HG02610 (cell line): ENCODE data around the gene TTC23.
"Not testable (repeated sequence)": the region's sequence is repeated elsewhere in the genome, so short reads cannot be mapped to it uniquely, and the experiment has no call there.

Experiments used
- ATAC-seq: cut with Tn5 transposase; IDR thresholded peaks from one replicate; pipeline ENCODE4 v1.9.1; 2021; ENCODE audit warnings: mild to moderate bottlenecking, moderate library complexity; ENCODE audit not compliant: unreplicated experiment

Gene TTC23

DNA sequence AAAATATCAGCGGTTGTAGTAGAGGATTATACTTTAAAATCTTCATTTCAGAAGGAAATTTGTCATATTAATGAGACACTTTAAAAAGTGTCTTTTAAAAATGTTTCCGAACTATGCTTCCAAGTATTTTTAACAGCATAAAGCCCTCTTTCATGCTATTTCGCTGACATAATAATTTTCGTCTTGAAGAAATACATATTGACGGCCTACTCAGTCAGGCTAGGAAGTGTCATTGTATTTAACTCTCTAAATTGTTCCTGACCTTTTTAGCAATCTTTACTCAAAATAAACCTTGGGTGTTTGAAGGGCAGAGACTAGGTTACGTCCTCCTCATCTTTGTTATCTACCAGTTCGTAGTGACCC, 1.1 kb upstream of the TTC23 start:
- ATAC-seq: no peak

DNA sequence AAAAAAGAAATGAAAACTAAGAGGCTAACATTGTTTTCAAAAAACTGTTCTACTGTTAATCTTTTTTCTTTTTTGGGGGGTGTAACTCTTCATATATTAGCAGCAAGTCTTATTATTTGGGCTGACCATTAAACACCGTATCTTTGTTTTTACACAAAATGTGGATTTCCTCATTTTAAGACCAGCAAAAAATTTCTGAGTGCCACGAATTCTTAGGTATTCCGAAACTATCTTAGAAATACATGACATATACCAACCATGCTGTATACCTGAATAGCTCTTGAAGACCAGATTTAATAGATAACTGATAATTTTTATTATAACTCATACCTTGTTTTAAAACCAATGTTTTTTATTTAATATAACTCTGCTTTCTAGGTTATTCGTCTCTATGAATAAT, 620 bp upstream of the TTC23 start:
- no peak for ATAC-seq

DNA sequence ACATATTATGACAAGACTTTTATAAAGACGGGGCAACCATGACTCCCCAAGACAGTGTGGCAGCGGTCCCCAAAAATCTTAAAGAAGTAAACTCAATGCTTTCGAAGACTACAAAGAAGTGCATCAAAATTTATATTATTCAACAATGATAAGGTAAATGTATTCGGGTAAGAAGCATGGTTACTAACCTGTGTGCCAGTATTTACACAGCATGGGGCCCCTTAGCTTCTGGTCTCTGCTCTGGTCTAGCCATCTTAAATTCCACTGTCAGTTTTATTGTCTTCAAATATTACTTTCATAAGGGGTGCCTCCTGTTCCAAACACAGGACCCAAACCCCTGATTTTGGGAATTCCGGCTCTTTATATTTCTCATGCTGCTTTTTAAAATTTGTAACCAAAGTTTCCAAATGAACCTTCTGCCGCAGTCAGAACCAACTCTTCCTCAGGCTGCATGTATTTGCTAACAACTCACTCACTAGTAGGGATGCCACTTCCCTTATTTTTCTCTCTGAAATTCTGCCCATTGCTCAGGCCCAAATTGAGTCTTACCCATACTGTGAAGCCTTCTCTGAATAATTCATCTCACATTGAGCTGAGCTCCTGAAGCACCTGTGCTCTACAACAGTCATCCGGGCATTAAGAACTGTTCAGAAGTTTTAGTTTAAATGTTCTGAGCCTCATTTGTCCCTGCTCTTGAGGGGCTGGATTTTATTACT, 1.2 kb downstream of the TTC23 start:
- ATAC-seq: no peak

DNA sequence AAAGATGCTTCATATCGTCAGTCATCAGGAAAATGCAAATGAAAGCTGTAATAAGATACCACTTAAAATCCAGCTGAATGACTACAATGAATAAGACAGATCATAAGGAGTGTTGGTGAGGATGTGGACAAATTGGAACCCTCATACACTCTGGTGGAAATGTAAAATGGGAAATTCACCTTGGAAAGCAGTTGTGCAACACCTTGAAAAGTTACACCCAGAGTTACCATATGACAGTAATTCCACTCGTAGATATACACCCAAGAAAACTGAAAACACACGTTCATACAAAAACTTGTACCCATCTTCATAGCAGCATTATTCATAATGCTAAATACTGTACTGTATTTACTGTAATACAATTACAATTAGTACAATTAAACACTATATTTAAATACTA, 2.3 kb downstream of the TTC23 start:
- ATAC-seq: no peak

DNA sequence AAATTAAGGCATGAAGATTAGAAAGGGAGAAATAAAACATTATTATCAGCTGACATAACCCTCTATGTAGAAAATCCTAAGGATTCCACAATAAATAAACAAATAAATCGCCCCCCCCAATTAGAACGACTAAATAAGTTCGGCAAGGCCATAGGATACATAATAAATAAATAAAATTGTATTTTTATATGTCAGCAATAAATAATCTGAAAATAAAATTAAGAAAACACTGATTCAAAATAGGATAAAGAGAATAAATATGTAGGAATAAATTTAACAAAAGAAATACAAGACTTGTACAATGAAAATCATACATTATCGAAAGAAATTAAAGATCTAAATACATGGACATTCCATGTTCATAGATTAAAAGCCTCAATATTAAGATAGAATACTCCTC, 5.1 kb downstream of the TTC23 start:
- ATAC-seq: no peak

DNA sequence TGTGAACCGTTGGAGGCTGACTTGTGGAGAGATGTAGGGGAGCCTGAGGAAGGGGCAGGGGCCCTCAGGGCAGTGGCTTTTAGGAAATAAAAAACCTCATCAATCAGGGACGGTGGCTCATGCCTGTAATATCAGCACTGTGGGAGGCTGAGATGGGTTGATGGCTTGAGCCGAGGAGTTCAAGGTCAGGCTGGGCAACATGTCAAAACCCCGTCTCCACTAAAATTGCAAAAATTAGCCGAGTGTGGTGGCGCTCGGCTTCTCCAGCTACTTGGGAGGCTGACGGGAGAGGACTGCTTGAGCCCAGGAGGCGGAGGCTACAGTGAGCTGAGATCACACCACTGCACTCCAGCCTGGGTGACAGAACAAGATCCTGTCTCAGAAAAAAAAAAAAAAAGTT, 7.6 kb downstream of the TTC23 start:
- no peak for ATAC-seq

DNA sequence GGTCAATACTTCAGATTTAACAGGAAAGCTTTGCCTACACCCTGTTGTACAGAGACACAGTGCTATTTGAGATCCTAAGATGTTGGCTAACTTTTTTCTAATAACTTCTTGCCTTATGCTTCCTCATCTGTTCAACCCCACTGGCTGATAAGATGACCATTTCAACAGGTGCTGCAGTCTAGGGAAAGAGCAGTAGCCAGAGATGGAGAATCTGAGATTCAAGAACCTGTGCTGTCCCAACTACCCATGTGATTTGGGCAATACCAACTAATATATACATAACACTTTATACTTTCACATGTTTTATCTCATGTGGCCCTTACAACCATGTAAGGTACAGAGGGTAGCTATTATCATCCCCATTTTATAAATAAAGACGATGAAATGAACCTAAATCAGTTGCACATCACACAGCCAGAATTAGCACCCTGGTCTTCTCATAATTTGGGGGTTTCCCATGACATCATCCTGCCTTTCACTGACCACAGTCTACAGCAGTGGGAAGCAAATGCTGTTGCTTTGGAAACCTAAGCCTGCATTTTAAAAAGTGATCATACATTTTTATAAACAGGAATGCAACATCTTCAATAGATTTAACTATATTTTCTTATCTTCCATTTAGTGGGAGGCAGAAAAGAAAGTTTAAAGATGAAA, 9.7 kb downstream of the TTC23 start:
- peak; percentile 92 for ATAC-seq

DNA sequence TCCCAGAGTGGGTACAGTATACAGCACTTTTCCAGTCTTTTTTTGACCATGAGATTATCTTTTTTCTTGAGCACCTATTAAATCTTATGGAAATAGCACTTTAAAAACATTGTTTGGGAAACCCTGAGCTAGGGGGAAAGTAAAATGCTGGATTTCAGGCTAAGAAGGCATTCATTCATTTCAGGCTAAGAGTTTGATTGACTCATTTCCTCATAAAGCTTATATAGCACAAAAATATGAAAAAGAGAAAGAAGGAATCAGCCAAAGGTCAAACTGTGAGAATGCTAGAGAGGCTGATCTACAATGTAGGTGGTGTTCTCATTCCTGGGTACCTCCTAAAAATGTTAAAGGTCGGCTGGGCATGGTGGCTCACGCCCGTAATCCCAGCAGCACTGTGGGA, 10.5 kb downstream of the TTC23 start:
- no peak for ATAC-seq

DNA sequence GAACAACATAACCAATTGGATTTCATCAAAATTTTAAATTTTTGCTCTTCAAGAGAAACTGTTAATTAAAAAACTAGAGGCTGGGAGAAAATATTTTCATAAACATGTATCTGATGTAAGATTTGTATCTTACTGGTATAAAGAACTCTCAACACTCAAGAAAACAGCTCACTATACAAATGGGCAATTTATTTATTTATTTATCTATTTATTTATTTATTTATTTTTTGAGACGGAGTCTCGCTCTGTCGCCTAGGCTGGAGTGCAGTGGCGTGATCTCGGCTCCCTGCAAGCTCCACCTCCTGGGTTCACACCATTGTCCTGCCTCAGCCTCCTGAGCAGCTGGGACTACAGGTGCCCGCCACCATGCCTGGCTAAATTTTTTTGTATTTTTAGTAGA, 15.2 kb downstream of the TTC23 start:
- ATAC-seq: not testable (repeated sequence)

DNA sequence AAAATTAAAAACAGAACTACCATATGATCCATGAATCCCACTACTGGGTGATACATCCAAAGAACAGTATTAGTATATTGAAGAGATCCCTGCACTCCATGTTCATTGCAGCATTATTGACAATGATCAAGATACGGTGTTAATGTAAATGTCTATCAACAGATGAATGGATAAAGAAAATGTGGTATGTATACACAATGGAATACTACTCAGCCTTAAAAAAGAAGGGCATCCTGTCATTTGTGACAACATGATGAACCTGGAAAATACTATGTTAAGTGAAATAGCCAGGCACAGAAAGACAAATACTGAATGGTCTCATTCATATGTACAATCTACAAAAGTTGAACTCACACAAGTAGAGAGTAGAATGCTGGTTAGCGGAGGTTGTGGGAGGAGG, 16.6 kb downstream of the TTC23 start:
- ATAC-seq: no peak

DNA sequence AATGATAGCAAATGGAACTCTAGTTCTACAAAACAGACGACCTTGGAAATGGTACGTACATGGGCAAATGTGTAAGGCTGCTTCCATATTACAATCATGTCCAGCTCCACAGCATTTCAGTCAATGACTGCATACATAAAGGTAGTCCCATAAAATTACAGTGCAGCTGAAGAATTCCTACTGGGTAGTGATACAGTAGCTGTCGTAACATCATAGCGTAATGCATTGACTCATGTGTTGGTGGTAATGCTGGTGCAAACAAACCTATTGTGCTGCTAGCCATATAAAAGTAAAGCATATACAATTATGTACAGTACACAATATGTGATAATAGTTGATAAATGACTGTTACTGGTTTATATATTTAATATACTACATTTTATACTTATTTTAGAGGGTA, 18.5 kb downstream of the TTC23 start:
- no peak for ATAC-seq

DNA sequence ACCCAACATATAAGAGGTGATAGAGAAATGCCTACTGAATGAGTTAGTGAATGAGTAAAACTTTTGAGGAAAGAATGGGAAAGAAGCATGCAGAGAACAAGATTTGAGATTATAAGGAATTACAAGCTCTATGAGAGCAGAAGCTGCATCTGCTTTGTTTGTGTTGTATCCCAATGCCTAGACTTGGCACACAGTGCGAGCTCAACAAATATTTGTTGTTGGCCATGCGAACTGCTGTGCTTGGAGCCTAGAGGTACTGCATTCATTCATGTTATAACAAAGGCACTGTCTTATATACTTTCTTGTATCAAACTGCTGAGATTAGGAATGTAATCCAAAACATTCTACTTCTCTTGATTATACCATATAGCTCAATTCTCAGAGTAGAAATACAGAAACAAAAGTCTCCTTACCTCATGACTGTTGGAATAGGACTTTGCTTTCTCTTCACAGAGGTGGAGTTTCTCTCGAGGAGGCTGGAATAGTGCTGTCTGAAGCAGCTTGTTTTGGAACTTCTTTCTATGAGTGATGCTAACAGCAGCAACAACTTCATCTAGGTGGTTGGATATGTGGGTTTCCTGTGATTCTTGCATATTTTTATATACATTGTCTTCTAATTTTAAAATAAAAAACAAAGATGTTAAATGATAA, 21.1 kb downstream of the TTC23 start:
- no peak for ATAC-seq

DNA sequence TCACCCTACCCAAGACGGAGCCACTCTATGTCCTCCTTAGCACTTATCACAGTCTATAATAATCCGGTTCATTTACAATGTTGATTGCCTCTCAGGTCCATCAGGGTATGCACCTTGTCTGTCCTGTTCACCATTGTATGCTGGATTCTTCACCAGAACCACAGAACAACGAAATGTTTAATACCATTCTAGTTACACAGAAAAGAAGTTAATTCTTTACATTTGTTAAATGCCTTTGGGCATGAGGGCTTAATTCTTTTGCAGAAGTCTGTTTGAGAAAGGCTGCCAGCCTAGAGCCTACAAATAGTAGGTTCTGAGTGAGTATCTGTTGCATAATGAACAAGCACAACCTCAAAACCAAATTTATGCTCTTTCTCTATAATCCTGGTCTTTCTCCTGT, 22.6 kb downstream of the TTC23 start:
- no peak for ATAC-seq

DNA sequence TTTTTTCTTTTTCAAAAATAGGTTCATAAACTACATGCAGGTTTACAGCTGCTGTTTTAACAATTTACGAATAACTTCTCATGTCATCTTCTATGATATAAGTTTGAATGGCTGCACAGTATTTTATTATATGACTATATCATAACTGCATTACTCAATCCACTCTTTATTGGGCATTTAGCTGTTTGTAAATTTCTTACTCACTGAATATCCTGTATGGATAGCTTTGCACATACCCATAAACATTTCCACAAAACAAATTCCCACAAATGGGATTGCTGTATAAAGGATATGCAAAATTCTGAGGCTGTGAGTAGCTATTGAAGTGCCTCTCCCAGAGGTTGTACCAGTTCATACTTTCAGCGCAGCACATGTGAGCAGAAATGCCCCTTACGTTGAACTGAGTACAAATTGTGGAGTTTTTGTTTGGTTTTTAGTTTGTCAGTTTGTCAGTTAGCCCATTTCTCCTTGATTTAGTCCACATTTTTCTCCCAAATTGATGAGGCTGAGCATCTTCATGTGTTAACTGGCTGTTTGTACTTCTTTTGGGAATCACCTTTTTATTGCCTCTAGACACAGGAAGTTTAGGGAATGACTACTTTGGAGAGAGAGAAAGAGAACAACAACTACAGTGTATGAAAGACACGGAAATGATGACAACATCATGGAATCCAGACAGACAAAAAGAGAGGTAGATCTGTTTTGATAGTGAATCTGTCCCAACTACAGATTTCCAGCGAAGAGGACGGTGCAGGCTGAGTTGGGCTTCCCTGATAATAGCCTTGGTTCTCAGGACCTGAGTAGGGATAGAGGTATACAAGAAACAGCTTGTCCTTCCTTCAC, 24.8 kb downstream of the TTC23 start:
- no peak for ATAC-seq

DNA sequence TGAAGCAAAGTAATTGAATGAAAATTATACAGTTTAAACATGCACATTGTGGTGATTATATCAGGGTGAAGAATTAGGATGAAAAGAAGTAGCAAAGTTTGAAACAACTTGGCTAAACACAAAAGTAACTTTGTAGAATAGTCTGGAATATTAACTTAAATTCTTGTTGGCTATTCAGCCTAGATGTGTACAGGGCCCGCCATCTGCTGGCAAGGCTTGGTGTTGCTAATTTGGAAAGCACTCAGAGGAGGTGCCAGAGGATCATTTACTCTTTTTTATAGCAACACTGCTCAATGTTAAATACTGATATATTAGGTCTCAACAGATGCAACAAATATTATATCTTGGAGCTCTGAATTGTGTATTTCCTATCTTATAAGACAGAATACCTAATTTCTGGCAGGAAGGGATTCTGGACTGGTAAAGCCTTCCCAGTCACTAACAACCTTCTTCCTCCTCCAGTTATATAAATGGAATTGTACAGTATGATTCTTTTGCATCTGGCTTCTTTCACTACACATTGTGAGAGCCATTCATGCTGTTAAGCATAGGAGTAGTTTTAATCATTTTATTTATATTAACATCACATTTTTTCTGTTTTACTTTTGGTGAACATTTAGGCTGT, 36.1 kb downstream of the TTC23 start:
- peak; percentile 66 for ATAC-seq

DNA sequence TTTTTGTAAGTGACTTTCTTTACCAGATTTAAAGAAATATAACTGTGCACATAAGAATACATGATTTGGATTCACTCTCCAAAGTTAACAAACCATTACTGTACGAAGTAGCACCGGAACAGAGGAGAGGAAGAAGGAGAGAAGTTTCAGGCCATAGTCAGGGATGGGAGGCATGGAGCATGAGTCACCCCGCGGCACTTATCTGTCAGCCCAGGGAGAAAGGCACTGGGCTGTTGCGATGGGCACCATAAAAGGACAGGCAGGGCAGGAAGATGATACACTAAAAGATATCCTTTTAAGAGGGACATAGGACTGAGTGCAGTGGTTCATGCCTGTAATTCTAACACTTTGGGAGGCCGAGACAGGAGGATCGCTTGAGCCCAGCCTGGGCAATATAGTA, 37.0 kb downstream of the TTC23 start:
- ATAC-seq: no peak

DNA sequence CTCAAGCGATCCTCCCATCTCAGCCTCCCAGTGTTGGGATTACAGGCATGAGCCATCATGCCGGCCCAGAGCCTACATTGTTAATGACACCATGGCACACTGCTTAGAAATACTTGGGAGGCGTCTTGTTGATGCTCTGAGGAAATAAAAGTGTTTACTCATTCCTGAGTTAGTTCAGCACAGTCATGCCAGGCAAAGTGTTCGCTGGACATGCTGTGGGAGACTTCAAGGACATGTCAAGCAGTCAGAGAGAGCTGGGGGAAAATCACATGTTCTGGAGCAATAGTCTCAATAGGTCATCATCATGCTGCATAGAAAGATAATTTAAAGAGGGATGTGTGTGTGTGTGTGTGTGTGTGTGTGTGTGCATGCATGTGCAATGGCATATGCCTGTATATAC, 37.5 kb downstream of the TTC23 start:
- no peak for ATAC-seq

DNA sequence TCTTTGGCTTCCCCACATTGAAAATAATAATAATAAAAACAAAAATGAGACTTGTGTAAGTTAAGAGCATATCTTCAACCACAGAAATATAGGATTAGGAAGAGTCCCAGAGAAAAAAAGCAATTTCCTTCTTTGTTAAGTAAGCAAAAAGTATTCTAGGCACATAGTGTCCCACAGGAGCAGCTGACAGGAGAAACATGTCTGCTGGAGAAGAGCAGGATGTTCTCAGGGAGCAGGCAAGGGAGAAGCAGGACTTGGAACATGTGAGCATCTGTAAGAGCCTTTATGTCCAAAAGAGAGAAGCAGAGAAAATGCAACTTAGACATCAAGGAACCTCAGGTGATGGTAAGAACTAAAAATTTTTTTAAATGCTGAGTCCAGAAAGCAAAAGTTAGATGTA, 39.0 kb downstream of the TTC23 start:
- ATAC-seq: no peak

DNA sequence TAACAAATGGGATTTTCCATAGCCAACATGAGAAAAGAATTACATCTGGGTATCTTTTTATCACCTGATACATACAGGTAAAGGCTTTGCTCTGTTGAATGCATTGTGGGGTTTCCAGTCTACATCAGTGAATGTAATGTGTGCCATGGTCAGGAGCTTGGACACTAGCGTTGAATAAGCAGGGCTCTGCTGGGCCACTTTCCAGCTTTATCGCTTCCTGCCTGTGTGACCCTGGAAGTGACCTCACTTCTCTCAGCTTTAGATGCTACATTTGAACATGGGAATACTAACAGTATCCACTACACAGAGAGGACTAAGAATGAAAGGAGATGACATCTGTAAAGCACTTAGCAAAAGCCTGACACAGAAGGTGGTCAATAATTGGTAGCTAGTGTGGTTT, 40.1 kb downstream of the TTC23 start:
- no peak for ATAC-seq

DNA sequence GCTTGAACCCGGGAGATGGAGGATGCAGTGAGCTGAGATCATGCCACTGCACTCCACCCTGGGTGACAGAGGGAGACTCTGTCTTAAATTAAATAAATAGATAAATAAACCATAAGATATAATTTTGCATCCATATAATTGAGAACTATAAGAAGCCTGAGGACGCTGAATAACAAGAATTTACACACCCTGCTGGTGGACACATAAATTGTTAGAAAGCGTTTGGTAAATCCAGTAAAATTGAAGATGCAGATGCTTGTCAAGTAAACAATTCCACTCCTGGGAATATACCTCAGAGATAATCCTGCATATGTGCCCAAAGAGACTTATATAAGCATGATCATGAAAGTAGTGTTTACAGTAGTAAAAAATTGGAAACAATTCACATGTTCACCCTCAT, 41.7 kb downstream of the TTC23 start:
- no peak for ATAC-seq

DNA sequence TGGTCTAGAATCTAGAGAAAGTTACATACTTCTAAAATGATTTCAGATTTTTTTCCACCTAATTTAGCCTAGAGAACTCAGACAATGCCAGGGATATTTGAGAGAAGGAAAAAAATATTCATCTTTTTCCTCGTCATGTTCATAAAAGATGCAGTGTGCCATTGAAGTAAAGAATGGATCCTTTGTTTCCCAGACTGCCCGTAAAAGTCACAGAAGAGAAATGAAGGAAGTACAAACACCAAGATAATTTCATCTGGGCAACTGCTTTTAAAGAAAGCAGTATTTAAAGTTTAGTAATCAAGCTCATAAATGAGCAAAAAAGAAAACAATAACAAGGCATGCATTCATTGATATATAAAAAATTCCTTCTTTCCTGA, 47.2 kb downstream of the TTC23 start:
- no peak for ATAC-seq
